HCT116 (cell line): Measurements from ENCODE around the gene ALDOA. TPM values are rescaled to one million over a fixed set of nuclear protein-coding genes. Genes with fewer than 3 reads are reported as not detected.
A peak's percentile ranks its signal among the peaks of the same experiment; 100 is the strongest.

ENCODE experiments used
- ATAC-seq: fragments of 200-7000 bp; cut with Tn5 transposase; 2 replicates; pipeline ENCODE4 v1.9.1; 2020; ENCODE audit warnings: mild to moderate bottlenecking, moderate library complexity
- BruUV-seq: library from RNA; stranded (reverse); fragments of 400-500 nt; replicated peaks from 2 replicates; lab custom pipeline; 2021; lab: Mats Ljungman, UMichigan
- CTCF ChIA-PET: fragments of 300-600 bp; sonication (Branson Sonifier 250); formaldehyde crosslinking; loops from one replicate; lab custom pipeline; 2021; ENCODE audit warnings: antibody characterized with exemption; lab: Charles Lee
- POLR2A ChIA-PET: fragments of 300-600, 350-600 bp; sonication (Branson Sonifier 250); formaldehyde crosslinking; loops from one replicate; lab custom pipeline; 2021; ENCODE audit warnings: antibody characterized with exemption; lab: Charles Lee
- RAD21 ChIA-PET, 2 experiments: fragments of 300-600 bp; sonication (Branson Sonifier 250); formaldehyde crosslinking; loops; one replicate each; lab custom pipeline; 2023; ENCODE audit warnings: low total read pairs in 2 of 2; ENCODE audit not compliant: uncharacterized antibody in 2 of 2, unreplicated experiment in 2 of 2, low non-redundant PET in 1 of 2; lab: Charles Lee
- DNase-seq: peaks from one replicate; pipeline ENCODE4 v3.0.0-alpha.2; 2010; ENCODE audit warnings: low read depth, low spot score
- H2AFZ ChIP-seq: fragments of 200-600 bp; shearing (Covaris generic), sonication (generic); 2 replicates; pipeline ENCODE4 v1.6.1; 2017; ENCODE audit warnings: low read depth, mixed run types, mixed read lengths, antibody characterized with exemption, low read length; ENCODE audit not compliant: poor library complexity, severe bottlenecking
- H3K27ac ChIP-seq: 2 replicates; pipeline ENCODE4 v1.5.1; 2012; ENCODE audit warnings: low read depth, low read length
- H3K27me3 ChIP-seq: fragments of 200-600 bp; sonication (generic); 2 replicates; pipeline ENCODE4 v1.6.1; 2016; ENCODE audit warnings: mixed run types, low read length, mixed read lengths; ENCODE audit not compliant: insufficient read depth
- H3K36me3 ChIP-seq, 2 experiments: fragments of 200-500 bp in 1 of 2; fragments of 200-600 bp in 1 of 2; sonication (Bioruptor generic) in 1 of 2; sonication (generic) in 1 of 2; 2 replicates each; pipeline versions ENCODE4 v1.5.1 to v1.6.1; 2014 to 2016; ENCODE audit warnings: low read length in 2 of 2, inconsistent platforms in 1 of 2, mixed read lengths in 1 of 2, mixed run types in 1 of 2; ENCODE audit not compliant: insufficient read depth in 2 of 2, control insufficient read depth in 1 of 2
- H3K4me1 ChIP-seq, 2 experiments: fragments of 200-600 bp in 1 of 2; sonication (generic) in 1 of 2; 2 replicates each; pipeline versions ENCODE4 v1.5.1 to v1.6.1; 2012 to 2017; ENCODE audit warnings: low read length in 2 of 2, inconsistent platforms in 1 of 2, mild to moderate bottlenecking in 1 of 2, mixed read lengths in 1 of 2, mixed run types in 1 of 2, moderate library complexity in 1 of 2; ENCODE audit not compliant: insufficient read depth in 2 of 2, control insufficient read depth in 1 of 2
- H3K4me2 ChIP-seq: fragments of 200-600 bp; sonication (generic); 2 replicates; pipeline ENCODE4 v1.6.1; 2017; ENCODE audit warnings: mixed run types, low read length, mixed read lengths
- H3K4me3 ChIP-seq, 2 experiments: fragments of 200-600 bp in 1 of 2; sonication (generic) in 1 of 2; replicated peaks in 1 of 2; 2 replicates each; pipeline ENCODE4 v1.5.1; 2011 to 2016; ENCODE audit warnings: low read length in 2 of 2, control low read depth in 1 of 2, low read depth in 1 of 2, mild to moderate bottlenecking in 1 of 2, mixed read lengths in 1 of 2, mixed run types in 1 of 2
- H3K79me2 ChIP-seq: fragments of 200-600 bp; sonication (generic); 2 replicates; pipeline ENCODE4 v1.6.1; 2017; ENCODE audit warnings: mild to moderate bottlenecking, mixed run types, low read length, moderate library complexity, mixed read lengths; ENCODE audit not compliant: insufficient read depth
- H3K9ac ChIP-seq: fragments of 200-600 bp; sonication (generic); 2 replicates; pipeline ENCODE4 v1.6.1; 2016; ENCODE audit warnings: low read length, mixed read lengths
- H3K9me2 ChIP-seq: fragments of 200-600 bp; sonication (generic), shearing (Covaris generic); 2 replicates; pipeline ENCODE4 v1.6.1; 2017; ENCODE audit warnings: mixed run types, mild to moderate bottlenecking, moderate library complexity; ENCODE audit not compliant: insufficient read depth
- H3K9me3 ChIP-seq, 2 experiments: fragments of 200-500 bp in 1 of 2; fragments of 200-600 bp in 1 of 2; sonication (Bioruptor generic) in 1 of 2; sonication (generic) in 1 of 2; 2 replicates each; pipeline ENCODE4 v1.6.1; 2014 to 2017; ENCODE audit warnings: low read length in 2 of 2, mixed read lengths in 2 of 2, inconsistent platforms in 1 of 2, low read depth in 1 of 2, mild to moderate bottlenecking in 1 of 2, mixed run types in 1 of 2, moderate library complexity in 1 of 2; ENCODE audit not compliant: control insufficient read depth in 1 of 2, insufficient read depth in 1 of 2
- H4K20me1 ChIP-seq: fragments of 200-600 bp; sonication (generic), shearing (Covaris generic); 2 replicates; pipeline ENCODE4 v1.6.1; 2017; ENCODE audit warnings: mixed run types, mild to moderate bottlenecking, moderate library complexity; ENCODE audit not compliant: insufficient read depth
- ELF1 ChIP-seq: IDR thresholded peaks from 2 replicates; pipeline ENCODE4 v1.6.1; 2012; ENCODE audit warnings: low read depth, borderline replicate concordance
- FOSL1 ChIP-seq: IDR thresholded peaks from 2 replicates; pipeline ENCODE4 v1.6.1; 2012; ENCODE audit warnings: low read depth
- POLR2A ChIP-seq: IDR thresholded peaks from 2 replicates; pipeline ENCODE4 v1.7.0; 2011; ENCODE audit warnings: borderline replicate concordance; ENCODE audit not compliant: insufficient read depth, insufficient read length; ENCODE audit errors: extremely low read depth
- POLR2AphosphoS5 ChIP-seq: IDR thresholded peaks from 2 replicates; pipeline ENCODE4 v1.6.1; 2011; ENCODE audit warnings: mild to moderate bottlenecking, low read depth, low read length, moderate library complexity
- YY1 ChIP-seq: IDR thresholded peaks from 2 replicates; pipeline ENCODE4 v1.6.1; 2011; ENCODE audit warnings: low read length, low read depth, moderate library complexity, mild to moderate bottlenecking; ENCODE audit not compliant: insufficient replicate concordance; ENCODE audit errors: extremely low read depth
- ZNF274 ChIP-seq: fragments of 200-500 bp; sonication (Bioruptor generic); IDR thresholded peaks from 2 replicates; pipeline ENCODE4 v1.6.1; 2014; ENCODE audit warnings: mild to moderate bottlenecking, low read depth, low read length, inconsistent platforms
- intact Hi-C: fragments of 100-400 bp; cut with micrococcal nuclease; formaldehyde crosslinking; loops from 2 replicates; pipeline ENCODE4 v1.10.0; 2022
- total RNA-seq: library from RNA; stranded (reverse); gene quantifications from one replicate; pipeline ENCODE4 v1.2.1, GENCODE V29; 2021; ENCODE audit not compliant: unreplicated experiment
- TF ChIP-seq, protein P1 (sequence below), 3 experiments: fragments of 200-600 bp in 1 of 3; sonication (generic) in 1 of 3; IDR thresholded peaks in 2 of 3; conservative IDR thresholded peaks in 1 of 3; 2 replicates each; pipeline ENCODE4 v1.5.1; 2012 to 2017; ENCODE audit warnings: low read depth in 2 of 3, low read length in 2 of 3, antibody characterized with exemption in 1 of 3, borderline replicate concordance in 1 of 3, control low read depth in 1 of 3, mild to moderate bottlenecking in 1 of 3, mixed read lengths in 1 of 3, mixed run types in 1 of 3, moderate library complexity in 1 of 3; ENCODE audit not compliant: insufficient read depth in 1 of 3
- TF ChIP-seq, protein P2 (sequence below): IDR thresholded peaks from 2 replicates; pipeline ENCODE4 v1.6.1; 2012
- TF ChIP-seq, protein P3 (sequence below): IDR thresholded peaks from 2 replicates; pipeline ENCODE4 v1.6.1; 2012; ENCODE audit warnings: low read depth
- TF ChIP-seq, protein P4 (sequence below): IDR thresholded peaks from 2 replicates; pipeline ENCODE4 v1.6.1; 2011; ENCODE audit warnings: mild to moderate bottlenecking, low read length, moderate library complexity; ENCODE audit not compliant: insufficient replicate concordance; ENCODE audit errors: extremely low read depth

Gene ALDOA
- total RNA-seq, 1 experiment from 2014 or later, result 2,423 TPM

DNA sequence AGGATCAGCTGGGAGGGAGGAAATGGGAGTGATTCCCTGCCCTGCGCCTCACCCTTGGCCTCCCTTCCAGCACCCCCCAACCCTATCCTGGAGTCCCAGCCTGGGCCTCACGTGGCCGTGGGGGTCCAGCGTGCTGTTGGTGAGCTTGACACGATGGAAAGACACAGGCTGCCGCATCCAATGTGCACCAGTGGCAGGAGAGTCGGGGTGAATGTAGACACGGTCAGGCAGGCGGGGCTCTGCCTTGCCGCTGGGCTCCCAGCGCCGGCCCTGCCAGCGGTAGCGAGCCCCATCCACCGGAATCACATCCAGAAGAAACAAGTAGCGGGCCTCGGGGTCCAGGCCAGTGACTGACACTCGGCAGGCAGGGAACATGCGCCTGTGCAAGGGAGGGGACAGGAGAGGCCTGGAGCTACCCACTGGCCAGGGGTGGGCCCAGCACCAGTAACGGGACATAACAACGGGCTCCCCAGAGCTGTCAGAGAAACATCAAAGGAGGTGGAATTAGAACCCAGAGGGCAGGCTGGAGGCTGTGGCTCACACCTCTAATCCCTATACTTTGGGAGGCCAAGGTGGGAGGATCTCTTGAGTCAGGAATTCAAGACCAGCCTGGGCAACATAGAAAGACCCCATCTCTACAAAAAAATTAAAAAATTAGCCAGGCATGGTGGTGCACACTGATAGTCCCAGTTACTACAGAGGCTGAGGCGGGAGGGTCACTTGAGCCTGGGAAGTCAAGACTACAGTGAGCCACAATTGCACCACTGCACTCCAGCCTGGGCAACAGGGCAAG is 23.5 kb downstream of the ALDOA start (continued):
- no peak for TF ChIP-seq POLR2AphosphoS5
- no peak for TF ChIP-seq POLR2A
- TF ChIP-seq, protein P1, sequence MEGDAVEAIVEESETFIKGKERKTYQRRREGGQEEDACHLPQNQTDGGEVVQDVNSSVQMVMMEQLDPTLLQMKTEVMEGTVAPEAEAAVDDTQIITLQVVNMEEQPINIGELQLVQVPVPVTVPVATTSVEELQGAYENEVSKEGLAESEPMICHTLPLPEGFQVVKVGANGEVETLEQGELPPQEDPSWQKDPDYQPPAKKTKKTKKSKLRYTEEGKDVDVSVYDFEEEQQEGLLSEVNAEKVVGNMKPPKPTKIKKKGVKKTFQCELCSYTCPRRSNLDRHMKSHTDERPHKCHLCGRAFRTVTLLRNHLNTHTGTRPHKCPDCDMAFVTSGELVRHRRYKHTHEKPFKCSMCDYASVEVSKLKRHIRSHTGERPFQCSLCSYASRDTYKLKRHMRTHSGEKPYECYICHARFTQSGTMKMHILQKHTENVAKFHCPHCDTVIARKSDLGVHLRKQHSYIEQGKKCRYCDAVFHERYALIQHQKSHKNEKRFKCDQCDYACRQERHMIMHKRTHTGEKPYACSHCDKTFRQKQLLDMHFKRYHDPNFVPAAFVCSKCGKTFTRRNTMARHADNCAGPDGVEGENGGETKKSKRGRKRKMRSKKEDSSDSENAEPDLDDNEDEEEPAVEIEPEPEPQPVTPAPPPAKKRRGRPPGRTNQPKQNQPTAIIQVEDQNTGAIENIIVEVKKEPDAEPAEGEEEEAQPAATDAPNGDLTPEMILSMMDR (IDR thresholded peaks at IDR 0.05 in 2 of 3, conservative IDR thresholded peaks at IDR 0.05 in 1 of 3; ENCODE audit: borderline replicate concordance in 1 of 3, insufficient read depth in 1 of 3, low read depth in 2 of 3, low read length in 2 of 3), result no peak
- no peak for TF ChIP-seq ELF1
- TF ChIP-seq, protein P2, sequence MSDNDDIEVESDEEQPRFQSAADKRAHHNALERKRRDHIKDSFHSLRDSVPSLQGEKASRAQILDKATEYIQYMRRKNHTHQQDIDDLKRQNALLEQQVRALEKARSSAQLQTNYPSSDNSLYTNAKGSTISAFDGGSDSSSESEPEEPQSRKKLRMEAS, result no peak

DNA sequence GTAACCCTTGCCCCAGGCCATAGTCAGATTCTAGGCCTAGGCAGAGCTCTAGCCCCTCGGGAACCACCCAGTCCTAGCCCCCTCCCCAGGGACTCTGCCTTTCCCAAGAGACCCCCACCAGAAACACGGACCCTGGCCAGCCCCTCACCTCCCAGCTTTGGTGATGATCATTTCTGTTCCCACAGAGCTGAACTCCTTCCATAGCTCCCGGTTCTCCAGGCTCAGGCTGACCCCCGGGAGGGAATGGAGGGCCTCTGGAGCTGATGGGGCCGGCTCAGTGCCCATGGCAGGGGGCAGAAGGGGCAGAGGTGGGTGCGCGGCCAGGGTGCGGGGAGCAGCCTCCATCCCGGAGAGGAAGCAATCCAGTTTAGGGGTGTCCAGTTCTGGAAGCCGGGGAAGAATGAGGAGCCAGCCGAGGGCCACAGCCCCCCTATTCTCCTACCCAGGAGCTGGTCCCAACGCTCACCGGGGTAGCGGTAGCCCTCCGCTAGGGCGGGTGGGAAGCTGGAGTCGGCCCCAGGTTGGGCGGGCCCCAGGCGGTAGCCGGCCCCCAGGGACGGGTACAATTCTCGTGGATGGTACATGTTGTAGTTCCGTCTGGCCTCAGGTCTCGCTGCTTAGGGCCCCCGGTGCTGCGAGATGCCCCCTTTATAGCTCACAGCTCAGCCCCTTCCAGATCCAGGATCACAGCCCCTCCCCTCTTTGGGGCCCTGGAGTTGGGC is 25.2 kb downstream of the ALDOA start:
- Histone ChIP-seq H3K27ac (peak overlapping the region; percentile 42; the same call in 1 of the 2 replicates), H3K4me2 (peak overlapping the region; percentile 96), H3K4me1 (peaks cover 14 to 56% of the 10 kb centered on the region in 2 experiments), H3K4me3 (peak overlapping the region; percentile 62 to 68), H3K79me2 (no peaks in the 10 kb centered on the region), H3K36me3 (no peaks in the 10 kb centered on the region; a peak in 1 of 4 replicates), H3K27me3 (no peaks in the 10 kb centered on the region), H3K9me2 (no peaks in the 10 kb centered on the region), H3K9ac (peak overlapping the region; percentile 77), H3K9me3 (no peaks in the 10 kb centered on the region), H4K20me1 (no peaks in the 10 kb centered on the region), H2AFZ (no peak overlapping the region)
- TF ChIP-seq ZNF274 (no peak), ELF1 (no peak), POLR2A (no peak), FOSL1 (no peak), YY1 (no peak), POLR2AphosphoS5 (no peak)
- TF ChIP-seq, protein P3, sequence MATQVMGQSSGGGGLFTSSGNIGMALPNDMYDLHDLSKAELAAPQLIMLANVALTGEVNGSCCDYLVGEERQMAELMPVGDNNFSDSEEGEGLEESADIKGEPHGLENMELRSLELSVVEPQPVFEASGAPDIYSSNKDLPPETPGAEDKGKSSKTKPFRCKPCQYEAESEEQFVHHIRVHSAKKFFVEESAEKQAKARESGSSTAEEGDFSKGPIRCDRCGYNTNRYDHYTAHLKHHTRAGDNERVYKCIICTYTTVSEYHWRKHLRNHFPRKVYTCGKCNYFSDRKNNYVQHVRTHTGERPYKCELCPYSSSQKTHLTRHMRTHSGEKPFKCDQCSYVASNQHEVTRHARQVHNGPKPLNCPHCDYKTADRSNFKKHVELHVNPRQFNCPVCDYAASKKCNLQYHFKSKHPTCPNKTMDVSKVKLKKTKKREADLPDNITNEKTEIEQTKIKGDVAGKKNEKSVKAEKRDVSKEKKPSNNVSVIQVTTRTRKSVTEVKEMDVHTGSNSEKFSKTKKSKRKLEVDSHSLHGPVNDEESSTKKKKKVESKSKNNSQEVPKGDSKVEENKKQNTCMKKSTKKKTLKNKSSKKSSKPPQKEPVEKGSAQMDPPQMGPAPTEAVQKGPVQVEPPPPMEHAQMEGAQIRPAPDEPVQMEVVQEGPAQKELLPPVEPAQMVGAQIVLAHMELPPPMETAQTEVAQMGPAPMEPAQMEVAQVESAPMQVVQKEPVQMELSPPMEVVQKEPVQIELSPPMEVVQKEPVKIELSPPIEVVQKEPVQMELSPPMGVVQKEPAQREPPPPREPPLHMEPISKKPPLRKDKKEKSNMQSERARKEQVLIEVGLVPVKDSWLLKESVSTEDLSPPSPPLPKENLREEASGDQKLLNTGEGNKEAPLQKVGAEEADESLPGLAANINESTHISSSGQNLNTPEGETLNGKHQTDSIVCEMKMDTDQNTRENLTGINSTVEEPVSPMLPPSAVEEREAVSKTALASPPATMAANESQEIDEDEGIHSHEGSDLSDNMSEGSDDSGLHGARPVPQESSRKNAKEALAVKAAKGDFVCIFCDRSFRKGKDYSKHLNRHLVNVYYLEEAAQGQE, result no peak
- TF ChIP-seq, protein P4, sequence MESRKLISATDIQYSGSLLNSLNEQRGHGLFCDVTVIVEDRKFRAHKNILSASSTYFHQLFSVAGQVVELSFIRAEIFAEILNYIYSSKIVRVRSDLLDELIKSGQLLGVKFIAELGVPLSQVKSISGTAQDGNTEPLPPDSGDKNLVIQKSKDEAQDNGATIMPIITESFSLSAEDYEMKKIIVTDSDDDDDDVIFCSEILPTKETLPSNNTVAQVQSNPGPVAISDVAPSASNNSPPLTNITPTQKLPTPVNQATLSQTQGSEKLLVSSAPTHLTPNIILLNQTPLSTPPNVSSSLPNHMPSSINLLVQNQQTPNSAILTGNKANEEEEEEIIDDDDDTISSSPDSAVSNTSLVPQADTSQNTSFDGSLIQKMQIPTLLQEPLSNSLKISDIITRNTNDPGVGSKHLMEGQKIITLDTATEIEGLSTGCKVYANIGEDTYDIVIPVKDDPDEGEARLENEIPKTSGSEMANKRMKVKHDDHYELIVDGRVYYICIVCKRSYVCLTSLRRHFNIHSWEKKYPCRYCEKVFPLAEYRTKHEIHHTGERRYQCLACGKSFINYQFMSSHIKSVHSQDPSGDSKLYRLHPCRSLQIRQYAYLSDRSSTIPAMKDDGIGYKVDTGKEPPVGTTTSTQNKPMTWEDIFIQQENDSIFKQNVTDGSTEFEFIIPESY, result no peak
- ATAC-seq (no peak), DNase-seq (no peak)
- intact Hi-C loops, result loop anchor here (5.0 kb wide), 1 partner anchor 317 kb away; the partner anchor contains the start of gene ZNF771
- POLR2A ChIA-PET, result interaction anchor here (0.7 to 2.7 kb wide), 4 partner anchors 13 to 25 kb away, joined by 3 to 10 read pairs (median 3); partner anchors contain the start of gene ALDOA
- RAD21 ChIA-PET, result no interaction called here
- no TSS peak for BruUV-seq
- CTCF ChIA-PET, result interaction anchor here (1.4 to 6.3 kb wide), 4 partner anchors 13 to 390 kb away, joined by 6 to 48 read pairs (median 18); partner anchors contain the start of gene ALDOA
